Naive B cell (primary cell): ENCODE measurements around the gene GRM4. TPM values are rescaled to one million over a fixed set of nuclear protein-coding genes. Genes with fewer than 3 reads are reported as not detected.
"Not testable (repeated sequence)": the region's sequence is repeated elsewhere in the genome, so short reads cannot be mapped to it uniquely, and the experiment has no call there.

Experiments used
- ATAC-seq, 2 donors: fragments of 150-1000 bp; cut with Tn5 transposase; 2 replicates each; pipeline ENCODE4 v1.10.0; 2021; ENCODE audit warnings: low read depth in 2 of 2, mild to moderate bottlenecking in 2 of 2, moderate library complexity in 2 of 2
- DNase-seq: peaks from one replicate; pipeline ENCODE4 v3.0.0; 2022
- H3K27ac Mint-ChIP-seq, 6 donors: one replicate each; pipeline ENCODE4 v1.8.0; 2020 to 2022; ENCODE audit warnings: mild to moderate bottlenecking in 6 of 6, mixed read lengths in 6 of 6, moderate library complexity in 5 of 6, inconsistent platforms in 2 of 6
- H3K27me3 Mint-ChIP-seq, 3 donors: one replicate each; pipeline ENCODE4 v1.8.0; 2021 to 2022; ENCODE audit warnings: mixed read lengths in 3 of 3, mild to moderate bottlenecking in 1 of 3
- H3K36me3 Mint-ChIP-seq, 2 donors: one replicate each; pipeline ENCODE4 v1.8.0; 2020 to 2022; ENCODE audit warnings: mixed read lengths in 2 of 2, inconsistent platforms in 1 of 2, mild to moderate bottlenecking in 1 of 2
- H3K4me1 Mint-ChIP-seq, 3 donors: one replicate each; pipeline ENCODE4 v1.8.0; 2020 to 2022; ENCODE audit warnings: mixed read lengths in 3 of 3, inconsistent platforms in 1 of 3, mild to moderate bottlenecking in 1 of 3, moderate library complexity in 1 of 3
- H3K4me3 Mint-ChIP-seq, 8 donors: one replicate each; pipeline ENCODE4 v1.8.0; 2020 to 2022; ENCODE audit warnings: mild to moderate bottlenecking in 8 of 8, mixed read lengths in 8 of 8, moderate library complexity in 8 of 8, inconsistent platforms in 2 of 8
- H3K9me3 Mint-ChIP-seq, 7 donors: one replicate each; pipeline ENCODE4 v1.8.0; 2020 to 2022; ENCODE audit warnings: mixed read lengths in 7 of 7, mild to moderate bottlenecking in 5 of 7, inconsistent platforms in 2 of 7, moderate library complexity in 1 of 7
- polyA plus RNA-seq, 6 donors: library from polyadenylated mRNA; unstranded; fragments of 300-500 nt; fragmentation: Illumina TruSeq; gene quantifications; one replicate each; pipeline ENCODE4 v1.2.3, GENCODE V29; 2021; ENCODE audit warnings: low read depth in 6 of 6

Gene GRM4
- polyA plus RNA-seq: not detected

DNA sequence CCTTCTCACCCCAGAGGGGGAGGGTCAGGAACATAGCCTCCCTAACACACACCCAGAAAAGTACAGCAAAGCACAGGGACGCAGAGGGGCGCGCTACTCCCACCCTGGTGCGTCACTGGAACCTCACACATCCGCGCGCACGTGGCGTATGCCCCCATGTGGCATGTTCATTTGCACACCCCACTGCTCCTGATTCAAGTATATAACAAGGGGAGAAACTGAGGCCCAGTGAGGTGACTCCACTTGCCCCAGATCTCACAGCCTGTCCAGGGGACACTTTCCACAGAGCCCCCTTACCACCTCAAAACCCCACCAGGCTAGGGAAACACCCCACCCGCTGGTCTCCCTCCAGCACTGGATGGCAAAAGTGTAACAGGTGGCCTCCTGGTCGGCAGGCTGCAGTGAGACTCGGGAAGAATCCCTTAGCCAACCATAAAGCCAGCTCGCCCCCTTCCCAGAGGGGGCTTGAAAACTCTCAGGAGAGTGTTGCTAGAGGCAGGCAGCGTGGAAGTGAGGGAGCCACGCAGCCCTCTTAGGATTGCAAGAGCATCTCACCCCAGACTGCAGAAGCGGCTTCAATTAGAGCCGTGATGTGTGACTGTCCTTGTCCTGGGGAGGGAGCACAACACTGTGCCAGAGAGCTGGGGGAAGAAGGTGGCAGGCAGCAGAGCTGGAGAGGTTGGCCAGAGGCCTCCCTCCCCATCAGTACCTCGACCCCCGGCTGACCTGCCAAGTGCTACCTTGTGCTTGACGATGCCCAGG, at the start of gene GRM4:
TSS of gene GRM4 (minus strand) at position 67 of the 762 bp plus-strand sequence. CDS start 12,591 bp downstream, outside the sequence.
- peaks cover 35 to 84% (median 60%) of the 10 kb centered on the region in 3 donors for H3K27me3 Mint-ChIP-seq
- no peaks in the 10 kb centered on the region for H3K36me3 Mint-ChIP-seq
- H3K27ac Mint-ChIP-seq: peak within 1 kb of the TSS in 1 of 6 donors; percentile 34
- peak within 1 kb of the TSS; percentile 52 to 84 (median 80) for H3K4me3 Mint-ChIP-seq
- no peaks in the 10 kb centered on the region for H3K9me3 Mint-ChIP-seq
- no peak for ATAC-seq
- peaks cover 19 to 44% (median 37%) of the 10 kb centered on the region in 3 donors for H3K4me1 Mint-ChIP-seq
- no peak for DNase-seq

DNA sequence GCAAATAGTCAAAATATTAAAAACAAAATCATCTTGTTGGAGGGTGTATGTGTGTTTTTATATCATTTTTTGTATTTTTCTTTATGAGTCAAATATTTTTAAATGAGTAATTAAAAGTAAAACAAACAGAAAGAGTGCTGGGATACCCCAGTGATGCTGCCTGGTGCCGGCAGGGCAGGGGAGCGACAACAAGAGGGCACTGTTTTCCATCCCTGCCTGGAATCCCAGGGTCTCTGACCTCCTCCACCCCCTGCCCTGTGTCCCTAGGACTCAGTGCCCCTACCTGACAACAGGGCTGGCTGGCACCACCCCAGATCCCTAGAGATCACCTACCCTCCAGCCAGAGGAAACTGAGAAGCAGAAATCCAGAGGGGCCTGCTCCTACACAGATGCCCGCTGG, 48.9 kb upstream of the GRM4 start:
- no peak for DNase-seq
- Mint-ChIP-seq H3K9me3 (no peaks in the 10 kb centered on the region), H3K36me3 (no peaks in the 10 kb centered on the region), H3K4me3 (peak overlapping the region in 4 of 8 donors; percentile 47 to 59 (median 50)), H3K27me3 (no peaks in the 10 kb centered on the region), H3K27ac (peak overlapping the region in 1 of 6 donors; percentile 86), H3K4me1 (peaks cover 13 to 23% (median 16%) of the 10 kb centered on the region in 3 donors)
- ATAC-seq: no peak

DNA sequence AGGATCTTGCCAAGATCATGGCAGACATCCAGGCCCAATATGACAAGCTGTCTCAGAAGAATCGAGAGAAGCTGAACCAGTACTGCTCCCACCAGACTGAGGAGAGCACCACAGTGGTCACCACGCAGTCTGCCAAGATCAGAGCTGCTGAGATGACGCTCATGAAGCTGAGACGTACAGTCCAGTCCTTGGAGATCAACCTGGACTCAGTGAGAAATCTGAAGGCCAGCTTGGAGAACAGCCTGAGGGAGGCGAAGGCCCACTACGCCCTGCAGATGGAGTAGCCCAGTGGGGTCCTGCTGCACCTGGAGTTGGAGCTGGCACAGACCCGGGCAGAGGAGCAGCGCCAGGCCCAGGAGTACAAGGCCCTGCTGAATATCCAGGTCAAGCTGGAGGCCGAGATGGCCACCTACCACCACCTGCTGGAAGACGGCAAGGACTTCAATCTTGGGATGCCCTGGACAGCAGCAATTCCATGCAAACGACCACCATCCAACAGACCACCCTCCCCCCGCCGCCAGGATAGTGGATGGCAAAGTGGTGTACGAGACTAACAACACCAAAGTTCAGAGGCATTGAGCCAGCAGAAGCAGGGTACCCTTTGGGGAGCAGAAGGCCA, 44.7 kb upstream of the GRM4 start:
- DNase-seq (no peak), ATAC-seq (no peak)
- Mint-ChIP-seq H3K9me3 (no peaks in the 10 kb centered on the region), H3K27ac (peak overlapping the region in 5 of 6 donors; percentile 25 to 85 (median 35)), H3K27me3 (no peaks in the 10 kb centered on the region), H3K4me1 (peaks cover 9 to 16% (median 12%) of the 10 kb centered on the region in 3 donors), H3K36me3 (no peaks in the 10 kb centered on the region), H3K4me3 (peak overlapping the region in 1 of 8 donors; percentile 8)

DNA sequence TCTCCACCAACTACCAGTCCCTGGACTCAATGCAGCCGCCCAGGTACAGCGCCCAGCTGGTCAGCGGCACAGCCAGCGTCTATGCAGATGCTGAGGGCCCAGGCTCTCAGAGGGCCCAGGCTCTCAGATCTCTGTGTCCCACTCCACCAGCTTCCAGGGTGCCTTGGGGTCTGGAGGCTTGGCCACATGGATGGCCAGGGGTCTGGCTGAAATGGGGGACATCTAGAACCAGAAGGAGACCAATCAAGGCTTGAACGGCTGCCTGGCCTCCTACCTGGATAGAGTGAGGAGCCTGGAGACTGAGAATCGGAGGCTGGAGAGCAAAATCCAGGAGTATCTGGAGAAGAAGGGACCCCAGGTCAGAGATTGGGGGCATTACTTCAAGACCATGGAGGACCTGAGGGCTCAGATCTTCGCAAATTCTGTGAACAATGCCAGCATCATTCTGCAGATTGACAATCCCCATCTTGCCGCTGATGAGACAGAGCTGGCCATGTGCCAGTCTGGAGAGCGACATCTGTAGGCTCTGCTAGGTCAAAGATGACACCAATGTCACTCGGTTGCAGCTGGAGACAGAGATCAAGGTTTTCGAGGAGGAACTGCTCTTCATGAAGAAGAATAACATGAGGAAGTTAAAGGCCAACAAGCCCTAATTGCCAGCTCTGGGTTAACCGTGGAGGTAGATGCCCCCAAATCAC, 44.1 kb upstream of the GRM4 start:
- DNase-seq: peak; percentile 48
- H3K36me3 Mint-ChIP-seq: no peaks in the 10 kb centered on the region
- H3K9me3 Mint-ChIP-seq: no peaks in the 10 kb centered on the region
- no peaks in the 10 kb centered on the region for H3K27me3 Mint-ChIP-seq
- peak overlapping the region in 5 of 6 donors; percentile 25 to 85 (median 48) for H3K27ac Mint-ChIP-seq
- H3K4me1 Mint-ChIP-seq: peaks cover 9 to 16% (median 12%) of the 10 kb centered on the region in 3 donors
- ATAC-seq: peak; percentile 97 to 98
- H3K4me3 Mint-ChIP-seq: peak overlapping the region in 1 of 8 donors; percentile 8

DNA sequence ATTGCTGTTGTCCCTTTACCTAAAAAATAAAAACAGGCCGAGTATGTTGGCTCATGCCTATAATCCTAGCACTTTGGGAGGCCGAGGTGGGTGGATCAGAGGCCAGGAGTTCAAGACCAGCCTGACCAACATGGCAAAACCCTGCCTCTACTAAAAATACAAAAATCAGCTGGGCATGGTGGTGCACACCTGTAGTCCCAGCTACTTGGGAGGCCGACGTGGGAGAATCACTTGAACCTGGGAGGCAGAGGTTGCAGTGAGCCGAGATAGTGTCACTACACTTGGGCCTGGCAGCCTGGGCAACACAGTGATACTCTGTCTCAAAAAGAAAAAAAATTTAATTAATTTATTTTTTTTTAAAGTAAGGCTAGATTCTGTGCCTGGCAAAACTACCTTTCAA, 38.8 kb upstream of the GRM4 start:
- DNase-seq, H3K27ac Mint-ChIP-seq, ATAC-seq, H3K27me3 Mint-ChIP-seq, H3K4me3 Mint-ChIP-seq, H3K36me3 Mint-ChIP-seq: not testable (repeated sequence)
- H3K9me3 Mint-ChIP-seq: peaks cover 0 to 14% (median 8%) of the 10 kb centered on the region in 7 donors
- peaks cover 18 to 30% (median 18%) of the 10 kb centered on the region in 3 donors for H3K4me1 Mint-ChIP-seq

DNA sequence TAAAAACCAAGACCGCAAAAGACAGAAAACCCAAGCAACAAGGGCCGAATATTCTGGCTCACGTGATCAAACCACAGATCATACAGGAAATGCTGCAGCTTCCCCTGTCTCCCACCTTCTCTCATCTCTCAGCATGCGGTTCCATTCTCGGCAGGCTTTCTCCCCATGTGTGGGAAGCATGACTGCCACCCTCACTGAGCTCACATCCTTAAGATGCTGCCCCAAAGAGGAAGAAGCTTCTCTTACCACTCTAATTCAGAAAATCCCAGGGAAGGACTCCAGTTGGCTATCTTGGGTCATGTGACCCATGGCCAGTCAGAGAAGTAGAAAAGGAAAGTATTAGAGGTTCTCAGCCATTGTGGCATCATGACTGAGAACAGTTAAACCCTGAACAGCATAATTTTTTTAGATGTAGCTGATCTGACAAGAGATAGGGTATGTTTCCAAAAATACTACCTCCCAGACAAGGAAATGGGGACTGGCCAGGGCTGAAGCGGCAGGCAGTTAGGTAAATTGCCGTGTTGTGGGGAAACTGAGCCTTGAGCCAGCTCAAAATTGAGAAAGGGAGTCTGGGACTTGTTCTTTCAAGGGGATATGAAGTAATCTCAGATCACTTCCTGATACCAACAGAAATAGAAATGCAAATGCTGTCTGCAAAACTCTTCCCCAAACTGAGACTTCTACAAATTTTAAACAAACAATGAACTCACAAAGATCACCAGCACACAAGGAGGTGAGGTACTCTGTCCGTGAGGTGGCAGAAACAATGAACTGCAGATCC, 37.1 kb upstream of the GRM4 start:
- Mint-ChIP-seq H3K27me3 (no peaks in the 10 kb centered on the region), H3K4me1 (peaks cover 17 to 27% (median 18%) of the 10 kb centered on the region in 3 donors), H3K4me3 (peak overlapping the region; percentile 57 to 89 (median 86)), H3K27ac (peak overlapping the region; percentile 67 to 97 (median 94)), H3K9me3 (peaks cover 0 to 14% (median 8%) of the 10 kb centered on the region in 7 donors), H3K36me3 (peaks cover 7 to 8% of the 10 kb centered on the region in 2 donors)
- DNase-seq (peak; percentile 47), ATAC-seq (peak; percentile 84 to 85)

DNA sequence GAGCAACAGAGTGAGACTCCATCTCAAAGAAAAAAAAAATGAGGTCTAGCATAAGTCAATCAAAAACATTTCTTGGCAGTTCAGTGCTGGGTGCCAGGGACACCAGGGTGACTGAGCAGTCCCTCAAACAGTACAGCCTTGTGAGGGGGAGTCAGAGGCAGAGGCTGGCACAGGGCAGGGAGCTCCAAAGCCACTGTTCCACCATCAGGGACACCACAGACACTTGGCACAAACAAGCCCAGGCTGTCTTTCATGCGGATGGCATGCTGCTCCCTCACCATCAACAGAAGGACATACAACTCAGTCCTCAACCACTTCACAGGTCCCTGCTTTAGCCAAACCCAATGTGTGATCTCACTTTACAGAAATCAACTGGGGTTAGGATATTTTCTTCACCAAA, 36.0 kb upstream of the GRM4 start:
- ATAC-seq: no peak

DNA sequence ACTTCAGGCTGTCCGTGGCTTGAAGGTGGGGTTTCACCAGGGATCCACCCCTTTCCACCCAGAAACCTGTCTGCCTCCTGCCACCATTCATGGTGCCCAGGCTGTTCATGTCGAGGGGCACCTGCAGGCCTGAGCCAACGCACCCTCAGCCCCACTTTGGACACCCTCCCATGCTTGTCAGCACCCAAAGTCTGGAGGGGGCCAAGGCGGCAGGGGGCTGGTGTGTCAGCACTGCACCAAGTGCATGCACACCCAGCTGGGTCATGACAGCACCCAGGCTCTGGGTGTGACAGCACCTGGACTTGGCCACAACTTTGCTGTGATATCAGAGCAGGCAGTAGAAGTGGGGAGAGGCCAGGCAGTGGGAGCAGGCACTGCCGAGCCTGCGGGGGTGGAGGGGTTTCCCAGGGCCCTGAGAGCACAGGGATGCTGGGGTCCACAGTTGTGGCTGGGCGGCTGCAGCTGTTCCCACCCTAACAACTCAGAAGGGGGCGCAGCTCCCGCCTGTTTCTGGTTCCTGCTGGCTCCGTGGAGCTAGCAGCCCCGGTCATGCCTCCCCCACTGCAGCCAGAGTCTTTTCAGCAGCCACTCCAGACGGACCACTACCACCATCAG, 33.3 kb upstream of the GRM4 start:
- no peak overlapping the region for H3K4me3 Mint-ChIP-seq
- H3K36me3 Mint-ChIP-seq: peaks cover 7 to 8% of the 10 kb centered on the region in 2 donors
- no peak for ATAC-seq
- H3K9me3 Mint-ChIP-seq: peaks cover 0 to 13% (median 8%) of the 10 kb centered on the region in 7 donors
- no peak for DNase-seq
- peak overlapping the region in 1 of 6 donors; percentile 26 for H3K27ac Mint-ChIP-seq
- peaks cover 25 to 29% (median 25%) of the 10 kb centered on the region in 3 donors for H3K4me1 Mint-ChIP-seq
- no peaks in the 10 kb centered on the region for H3K27me3 Mint-ChIP-seq

More for the DNA sequence above, 36.0 kb upstream of the GRM4 start:
- Mint-ChIP-seq H3K36me3 (peaks cover 7 to 8% of the 10 kb centered on the region in 2 donors), H3K4me1 (peaks cover 23 to 29% (median 23%) of the 10 kb centered on the region in 3 donors), H3K27ac (peak overlapping the region in 5 of 6 donors; percentile 21 to 88 (median 78)), H3K4me3 (peak overlapping the region in 5 of 8 donors; percentile 29 to 65 (median 51)), H3K9me3 (peaks cover 0 to 14% (median 8%) of the 10 kb centered on the region in 7 donors), H3K27me3 (no peaks in the 10 kb centered on the region)
- DNase-seq: no peak

DNA sequence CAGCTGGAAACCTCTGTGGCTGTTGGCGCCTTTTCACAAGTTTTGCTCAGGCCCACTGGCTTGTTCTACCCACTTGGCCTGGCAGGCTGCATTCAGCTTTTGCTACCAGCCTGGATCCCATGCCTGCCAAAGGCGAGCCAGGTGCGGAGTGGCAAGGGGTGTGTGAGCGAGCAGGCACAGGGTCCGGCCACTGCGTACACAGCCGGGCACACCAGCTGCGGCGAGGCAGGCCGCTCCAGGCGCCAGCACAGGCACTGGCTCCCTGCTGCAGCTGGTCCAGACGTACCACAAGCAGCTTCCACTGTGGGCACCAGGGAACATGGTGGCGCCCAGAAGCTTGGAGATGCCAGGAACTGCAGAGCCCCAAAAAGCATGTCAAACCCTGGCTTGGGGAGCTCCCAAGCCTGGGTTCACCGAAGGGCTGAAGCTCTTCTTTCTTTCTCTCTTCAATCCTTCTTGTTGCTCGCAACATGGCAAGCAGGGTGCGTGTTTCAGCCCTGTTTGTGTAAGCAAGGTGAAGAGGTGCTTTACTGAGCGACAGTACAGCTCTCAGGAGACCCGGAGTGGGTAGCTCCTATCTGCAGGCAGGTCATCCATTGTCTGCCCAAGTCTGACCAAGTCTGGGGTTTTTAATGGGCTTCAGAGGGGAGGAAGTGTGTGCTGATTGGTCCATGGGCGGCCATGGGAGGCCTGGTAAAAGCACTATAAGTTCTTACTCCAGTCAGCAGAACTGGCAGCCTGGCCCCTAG, 32.6 kb upstream of the GRM4 start:
- Mint-ChIP-seq H3K36me3 (peaks cover 3 to 5% of the 10 kb centered on the region in 2 donors), H3K27me3 (no peaks in the 10 kb centered on the region), H3K4me1 (peaks cover 22 to 25% (median 22%) of the 10 kb centered on the region in 3 donors), H3K27ac (peak overlapping the region in 1 of 6 donors; percentile 63), H3K4me3 (no peak overlapping the region), H3K9me3 (peaks cover 0 to 10% (median 5%) of the 10 kb centered on the region in 7 donors)
- DNase-seq: no peak
- ATAC-seq: no peak

DNA sequence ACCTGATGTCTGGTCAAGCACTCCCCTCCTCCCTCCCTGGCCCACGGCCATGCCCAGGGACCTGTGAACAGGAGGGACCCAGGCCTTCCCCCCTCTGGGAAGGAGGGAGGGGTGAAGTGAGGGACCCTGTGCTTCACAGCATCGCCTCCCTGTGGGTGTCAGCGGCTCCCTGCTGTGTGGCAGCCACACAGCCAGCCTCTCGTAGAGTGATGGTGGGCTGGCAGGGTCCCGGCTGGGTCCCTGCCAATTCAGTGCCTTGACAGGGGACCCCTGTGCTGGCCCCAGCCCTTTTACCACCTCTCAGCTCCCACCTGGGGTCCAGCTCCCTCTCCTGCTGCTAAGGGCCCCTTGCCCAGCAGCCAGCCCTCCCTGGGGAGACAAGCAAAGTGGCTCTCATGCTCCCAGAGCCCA, 31.3 kb upstream of the GRM4 start:
- Mint-ChIP-seq H3K9me3 (no peaks in the 10 kb centered on the region), H3K4me3 (peak overlapping the region in 1 of 8 donors; percentile 29), H3K27ac (no peak overlapping the region), H3K4me1 (peaks cover 9 to 11% (median 10%) of the 10 kb centered on the region in 3 donors), H3K27me3 (no peaks in the 10 kb centered on the region), H3K36me3 (no peaks in the 10 kb centered on the region)
- ATAC-seq (no peak), DNase-seq (no peak)

DNA sequence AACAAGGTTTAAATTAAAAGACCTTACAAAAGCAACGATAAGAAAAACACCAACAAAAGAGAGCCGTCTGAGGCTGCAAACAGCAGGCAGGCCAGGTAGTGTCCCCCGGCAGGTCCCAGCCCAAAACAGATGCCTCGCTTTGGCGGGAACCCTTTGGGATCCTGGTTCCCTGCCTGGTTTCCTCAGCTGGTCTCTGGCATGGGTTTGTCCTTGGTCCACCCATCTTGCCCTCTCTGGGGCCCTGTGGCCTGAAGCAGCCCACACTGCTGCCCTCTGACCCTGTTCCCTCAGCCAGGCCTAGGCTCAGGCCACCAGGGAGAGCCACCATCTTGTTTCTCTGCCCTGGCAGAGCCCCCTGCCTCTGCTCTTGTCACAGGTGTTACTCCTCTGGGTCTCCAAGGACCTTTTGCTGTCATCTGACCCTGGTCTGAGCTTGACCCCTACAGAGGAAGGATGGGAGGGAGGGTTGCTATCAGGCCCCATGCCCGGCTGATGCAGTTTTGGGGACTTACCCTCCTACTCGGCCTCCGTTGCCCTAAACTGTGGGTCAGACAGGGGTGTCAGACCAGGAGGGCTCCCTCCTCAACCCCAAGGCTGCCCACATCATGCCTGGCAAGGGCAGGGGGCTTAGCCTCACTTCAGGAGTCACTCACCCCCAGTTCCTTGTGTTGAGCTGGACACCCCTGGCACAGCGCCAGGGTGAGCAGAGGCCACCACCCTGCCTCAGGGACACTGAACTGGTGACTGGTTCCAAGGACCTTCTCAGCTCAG, 30.6 kb upstream of the GRM4 start:
- Mint-ChIP-seq H3K9me3 (no peaks in the 10 kb centered on the region), H3K36me3 (no peaks in the 10 kb centered on the region), H3K27me3 (no peaks in the 10 kb centered on the region), H3K4me1 (peaks cover 4 to 9% (median 7%) of the 10 kb centered on the region in 3 donors), H3K27ac (peak overlapping the region in 2 of 6 donors; percentile 47 to 59), H3K4me3 (no peak overlapping the region)
- DNase-seq (no peak), ATAC-seq (no peak)
